GM21390 (cell line): Measurements from ENCODE around the gene UBE2H.

Experiments used
- ATAC-seq: cut with Tn5 transposase; IDR thresholded peaks from one replicate; pipeline ENCODE4 v1.9.1; 2021; ENCODE audit not compliant: unreplicated experiment

Gene UBE2H

DNA sequence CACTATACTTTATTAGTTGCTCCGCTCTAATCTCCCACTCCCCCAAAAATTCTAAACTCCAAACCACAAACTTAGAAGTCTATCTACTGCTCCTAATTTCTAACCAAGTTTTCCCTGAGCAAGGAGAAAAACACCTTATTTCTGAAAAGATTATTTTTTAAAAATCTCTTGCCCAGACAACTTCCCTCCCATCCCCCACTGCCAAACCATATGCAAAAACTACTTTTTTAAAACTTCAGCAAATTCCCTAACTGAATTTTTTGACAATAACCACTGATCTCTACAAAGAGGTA lies 1.9 kb downstream of the UBE2H start:
- ATAC-seq, result no peak

DNA sequence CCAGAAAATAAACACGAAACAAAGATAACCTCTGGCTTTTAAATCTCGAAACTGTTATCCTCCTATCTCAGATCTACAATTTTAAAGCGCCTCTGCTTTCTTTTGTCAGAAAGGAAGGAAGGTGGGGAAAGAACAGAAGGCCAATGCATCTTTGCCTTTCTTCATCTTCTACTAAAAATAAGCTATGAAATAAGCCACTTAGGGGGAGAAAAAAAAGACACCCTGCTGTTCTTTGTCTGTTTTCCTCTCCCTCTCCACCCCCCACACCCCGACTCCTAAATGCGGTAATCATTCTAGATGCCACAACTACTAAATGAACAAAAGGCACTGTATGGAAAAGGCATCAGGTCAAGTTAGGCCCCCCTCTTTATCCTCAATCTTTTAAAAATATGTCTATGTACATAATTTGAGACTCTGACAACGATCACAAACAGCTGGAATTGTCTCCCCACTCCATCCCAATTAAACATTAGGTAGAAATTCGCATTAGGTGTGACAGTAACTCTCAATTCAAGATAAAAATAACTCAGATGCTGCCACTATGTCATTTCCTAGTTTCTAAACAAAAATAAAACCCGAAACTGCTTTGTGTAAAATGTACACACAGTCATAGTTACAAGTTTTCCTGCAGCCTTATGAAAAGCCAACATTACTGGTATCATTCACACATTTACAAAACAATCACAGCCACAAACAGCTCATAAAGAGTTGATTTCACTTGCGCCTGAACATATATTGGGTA lies 2.4 kb downstream of the UBE2H start:
- ATAC-seq, result peak; percentile 25

DNA sequence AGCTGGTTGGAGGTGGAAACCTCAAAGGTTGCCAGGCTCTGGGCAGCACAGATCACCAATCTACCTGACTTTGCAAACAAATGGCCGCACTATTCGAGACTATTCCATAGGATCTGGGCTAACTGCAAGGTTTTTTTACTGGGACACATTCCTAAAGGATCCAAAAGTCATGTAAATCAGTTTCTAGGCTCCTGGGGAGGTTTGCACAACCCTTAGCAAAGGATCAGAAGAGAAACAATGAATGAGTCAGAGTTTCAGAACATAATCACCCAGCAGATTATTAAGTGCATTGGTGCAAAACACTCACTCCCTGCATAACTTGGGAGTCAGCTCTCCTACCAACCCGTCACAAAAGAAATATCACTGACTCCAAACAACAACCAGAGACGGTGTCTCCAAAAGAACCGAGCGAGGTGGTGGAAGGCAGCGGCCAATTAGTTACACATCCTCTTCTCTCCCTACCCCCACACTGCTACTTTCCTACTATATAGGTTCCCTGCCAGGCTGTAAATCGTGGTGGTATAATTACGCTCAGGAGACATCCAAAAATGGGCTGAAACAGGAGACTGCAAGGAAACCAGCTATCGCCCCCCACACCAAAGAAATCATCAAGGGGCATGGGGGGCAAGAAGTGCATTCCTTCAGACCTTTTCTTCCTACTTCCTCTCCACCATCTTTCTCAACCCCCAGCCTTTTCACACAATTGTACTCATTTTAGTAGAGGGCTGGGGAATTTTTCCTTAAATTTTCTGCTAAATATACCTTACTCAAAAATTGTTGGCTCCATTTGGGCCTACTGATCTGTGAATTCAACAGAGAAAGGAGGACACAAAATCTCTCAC lies 3.2 kb downstream of the UBE2H start:
- peak; percentile 28 for ATAC-seq

DNA sequence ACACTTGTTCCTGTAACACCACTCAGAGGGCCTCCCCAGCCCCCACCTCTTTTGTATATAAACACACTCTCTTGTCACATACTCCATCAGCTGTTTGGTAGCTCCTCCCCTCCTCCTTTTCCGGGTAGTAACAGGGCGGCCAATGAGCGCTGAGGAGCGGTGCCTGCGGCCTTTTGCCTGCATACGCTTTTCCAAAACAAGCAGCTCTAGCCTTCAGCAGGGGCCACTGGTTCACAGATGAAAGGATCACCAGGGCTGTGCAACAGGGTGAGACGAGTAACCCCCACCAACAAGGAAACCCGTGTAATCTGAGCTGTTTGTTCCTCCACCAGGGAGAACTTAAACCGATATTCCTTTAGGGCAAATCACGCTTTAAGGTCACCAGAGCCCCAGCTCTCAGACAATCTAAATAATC lies 3.9 kb downstream of the UBE2H start:
- ATAC-seq, result peak; percentile 53

GRCh38 chr7:129948338-129948737 lies 4.4 kb downstream of the UBE2H start:
- ATAC-seq, result no peak

GRCh38 chr7:129947701-129948100 lies 5.1 kb downstream of the UBE2H start:
- no peak for ATAC-seq

GRCh38 chr7:129947049-129947448 lies 5.7 kb downstream of the UBE2H start:
- ATAC-seq, result no peak

DNA sequence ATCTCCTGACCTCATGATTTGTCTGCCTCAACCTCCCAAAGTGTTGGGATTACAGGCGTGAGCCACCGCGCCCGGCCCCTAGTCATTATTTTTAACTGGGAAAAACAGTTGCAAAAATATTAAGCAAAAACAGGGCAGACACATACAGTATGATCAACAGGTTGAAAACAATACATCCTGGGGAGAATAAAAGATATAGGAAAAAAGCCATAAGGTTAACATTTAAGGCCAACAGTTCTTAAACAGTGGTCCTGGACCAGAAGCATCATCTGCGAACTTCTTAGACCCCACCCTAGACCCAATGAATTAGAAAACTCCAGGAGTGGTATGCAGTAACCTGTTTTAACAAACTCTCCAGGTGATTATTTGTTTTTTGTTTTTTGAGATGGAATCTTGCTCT lies 6.5 kb downstream of the UBE2H start:
- no peak for ATAC-seq

DNA sequence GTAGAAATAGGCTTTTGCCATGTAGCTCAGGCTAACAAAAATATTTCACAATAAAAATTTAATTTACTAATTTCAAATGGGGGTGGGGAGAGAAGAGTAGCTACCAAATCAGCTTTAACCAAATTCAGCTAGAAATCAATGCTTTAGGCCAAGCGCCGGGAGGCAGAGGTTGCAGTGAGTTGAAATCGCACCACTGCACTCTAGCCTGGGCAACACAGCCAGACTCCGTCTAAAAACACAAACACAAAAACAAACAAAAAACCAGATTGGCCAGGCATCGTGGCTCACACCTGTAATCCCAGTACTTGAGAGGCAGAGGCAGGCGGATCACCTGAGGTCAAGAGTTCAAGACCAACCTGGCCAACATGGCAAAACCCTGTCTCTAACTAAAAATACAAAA lies 9.4 kb downstream of the UBE2H start:
- ATAC-seq, result no peak

DNA sequence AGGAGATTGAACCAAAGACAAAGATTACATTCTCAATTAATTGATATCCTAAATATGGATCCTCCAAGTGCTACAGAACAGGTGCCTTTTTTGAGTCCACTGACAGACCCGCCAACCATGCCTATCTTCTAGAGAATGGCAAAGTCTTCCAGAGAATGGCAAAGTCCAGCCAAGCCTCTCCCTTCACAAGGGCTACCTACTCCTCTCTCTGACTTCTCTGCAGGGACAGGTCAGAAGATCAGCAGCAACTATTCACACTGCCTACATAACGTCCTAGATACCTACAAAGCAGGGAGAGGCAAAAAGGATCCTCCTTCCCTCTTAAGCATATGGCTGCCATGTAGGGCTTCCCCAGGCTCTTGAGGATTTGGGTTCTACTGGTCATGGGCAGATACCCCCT lies 12.4 kb downstream of the UBE2H start:
- no peak for ATAC-seq

- no peak for ATAC-seq
Observed at GRCh38 chr7:129939881-129940280, 12.9 kb downstream of the UBE2H start.

DNA sequence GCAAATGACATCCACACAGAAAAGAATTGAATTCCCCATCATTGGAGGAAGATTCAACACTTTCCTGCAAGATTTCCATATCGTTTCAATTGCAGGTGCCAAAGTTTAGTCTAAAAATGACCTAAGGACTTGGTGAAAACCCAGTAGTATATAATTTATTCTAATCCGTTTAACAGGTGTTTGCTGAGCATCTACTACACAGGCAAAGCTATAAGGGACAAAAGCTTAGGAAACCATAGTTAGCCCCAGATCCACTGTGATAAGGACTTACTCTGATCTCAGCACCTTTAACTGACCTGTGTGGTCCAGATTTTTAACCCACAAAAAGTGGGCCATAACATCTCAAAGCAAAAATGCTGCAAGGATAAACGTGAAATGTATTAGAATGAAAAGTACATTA lies 19.1 kb downstream of the UBE2H start:
- ATAC-seq, result no peak

DNA sequence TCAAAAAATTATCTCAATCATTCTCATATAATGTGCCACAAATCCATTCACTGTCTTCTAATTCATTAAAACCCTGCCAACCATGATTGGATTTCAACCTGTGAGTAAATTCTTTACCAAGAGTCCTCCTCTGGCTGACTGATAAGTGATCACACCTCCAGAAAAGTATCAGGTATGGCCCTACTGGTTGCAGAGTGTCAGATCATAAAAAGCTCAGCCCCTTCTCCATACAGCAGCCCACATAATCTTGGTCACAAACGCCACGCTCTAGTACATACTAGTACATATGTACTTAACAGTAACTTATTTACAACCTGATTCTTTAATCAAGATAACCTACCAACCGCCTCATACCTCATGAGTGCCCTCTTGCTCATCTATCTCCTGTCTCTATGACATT lies 26.1 kb downstream of the UBE2H start:
- ATAC-seq, result no peak

DNA sequence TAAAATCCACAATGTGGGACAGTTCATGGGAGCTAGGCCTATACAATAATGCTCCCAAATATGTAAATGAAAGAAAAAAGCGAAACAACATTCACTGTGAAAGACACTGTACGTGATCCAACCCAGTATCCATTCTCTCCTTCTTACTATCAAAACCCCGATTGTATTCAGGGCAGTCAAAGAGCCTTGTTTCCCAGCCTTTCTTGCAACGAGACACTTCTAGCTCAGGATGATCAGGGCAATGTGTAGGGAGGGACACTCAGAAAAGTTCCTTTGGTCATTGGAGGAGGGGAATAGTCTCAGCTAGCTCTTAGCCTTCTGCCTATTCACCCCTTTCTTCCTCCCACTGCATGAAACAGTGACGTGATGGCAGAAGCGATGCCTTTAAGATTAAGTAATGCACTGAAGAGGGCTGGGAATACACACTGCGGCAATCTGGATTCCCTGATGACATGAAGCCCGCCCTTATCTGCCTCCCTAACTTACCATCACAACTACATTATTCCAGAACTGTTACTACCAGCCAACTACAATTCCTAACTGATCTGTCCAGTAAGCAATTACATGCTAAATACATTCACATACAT lies 27.3 kb downstream of the UBE2H start:
- ATAC-seq, result no peak

- ATAC-seq, result no peak
Observed at GRCh38 chr7:129924602-129925001, 28.2 kb downstream of the UBE2H start.

DNA sequence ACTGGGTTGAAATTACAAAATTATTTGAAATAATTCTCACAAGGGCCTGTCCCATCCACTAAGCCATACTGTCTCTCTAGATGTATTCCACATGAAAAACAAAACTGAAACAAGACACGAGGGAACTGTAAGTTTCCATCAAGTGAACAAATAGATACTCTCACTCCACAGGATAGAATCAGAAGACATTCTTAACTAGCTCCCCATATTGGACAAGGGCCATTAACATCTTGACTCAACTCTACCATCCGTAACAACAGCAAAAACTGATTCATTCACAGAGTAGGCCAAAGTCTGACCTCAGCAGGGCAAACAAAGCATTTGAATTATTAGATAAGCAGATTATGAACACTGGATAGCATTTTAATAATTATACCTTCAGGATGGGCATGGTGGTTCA lies 29.1 kb downstream of the UBE2H start:
- peak; percentile 67 for ATAC-seq

GRCh38 chr7:129919492-129919891 lies 33.3 kb downstream of the UBE2H start:
- no peak for ATAC-seq

GRCh38 chr7:129918922-129919321 lies 33.8 kb downstream of the UBE2H start:
- ATAC-seq, result no peak

- ATAC-seq, result no peak
Observed at GRCh38 chr7:129917934-129918333, 34.8 kb downstream of the UBE2H start.

DNA sequence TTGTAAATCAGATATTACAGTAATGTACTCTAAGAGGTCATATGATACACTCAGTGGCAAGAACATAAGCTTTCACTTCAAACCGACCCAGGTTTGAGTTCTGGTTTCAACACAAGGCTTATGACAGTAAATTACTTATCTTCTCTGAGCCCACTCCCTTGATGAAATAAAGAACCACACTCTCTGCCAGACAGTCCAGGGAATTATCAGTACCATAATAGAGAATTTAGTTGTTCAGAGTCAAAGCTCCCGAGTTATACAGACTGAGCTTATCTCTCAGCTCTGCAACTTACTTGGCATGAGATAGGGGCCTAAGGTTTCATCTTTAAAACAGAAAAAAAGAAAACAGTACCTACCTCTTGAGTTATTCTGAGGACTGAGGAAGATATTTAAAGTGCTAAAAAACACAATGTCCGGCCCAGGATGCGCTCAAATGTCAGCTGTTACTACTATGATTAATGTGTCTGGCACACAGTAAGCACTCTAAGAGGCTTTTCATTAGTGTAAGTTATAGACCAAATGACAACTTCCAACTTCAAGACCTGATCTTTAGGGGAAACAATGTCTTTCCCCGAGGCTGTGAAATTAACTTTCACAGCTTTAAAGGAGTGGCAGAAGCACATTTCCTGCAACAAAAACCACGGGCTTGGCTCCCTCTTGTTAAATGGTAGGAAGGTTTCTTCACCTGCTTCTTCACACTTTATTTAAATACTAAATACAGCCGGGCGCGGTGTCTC lies 38.1 kb downstream of the UBE2H start:
- ATAC-seq, result no peak

GRCh38 chr7:129913428-129913827 lies 39.3 kb downstream of the UBE2H start:
- ATAC-seq, result no peak

DNA sequence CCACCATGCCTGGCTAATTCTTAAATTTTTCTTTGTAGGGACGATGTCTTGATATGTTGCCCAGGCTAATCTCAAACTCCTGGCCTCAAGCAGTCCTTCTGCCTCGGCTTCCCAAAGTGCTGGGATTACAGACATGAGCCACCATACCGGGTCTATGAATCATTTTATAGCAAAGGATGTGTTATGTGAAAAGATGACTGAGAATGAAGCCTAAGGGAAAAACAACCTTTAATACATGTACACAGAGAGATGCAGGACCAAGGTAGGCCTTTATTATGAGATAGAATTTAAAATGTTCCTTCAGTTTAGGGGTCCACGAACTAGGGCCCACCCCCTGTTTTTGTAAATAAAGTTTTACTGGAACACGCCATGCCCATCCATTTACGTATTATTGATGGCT lies 41.0 kb downstream of the UBE2H start:
- no peak for ATAC-seq
